HG02938 (cell line): Measurements from ENCODE around the gene ACP7.

Source experiments
- ATAC-seq: cut with Tn5 transposase; IDR thresholded peaks from one replicate; pipeline ENCODE4 v1.9.1; 2021; ENCODE audit warnings: mild to moderate bottlenecking, moderate library complexity; ENCODE audit not compliant: unreplicated experiment

Gene ACP7

DNA sequence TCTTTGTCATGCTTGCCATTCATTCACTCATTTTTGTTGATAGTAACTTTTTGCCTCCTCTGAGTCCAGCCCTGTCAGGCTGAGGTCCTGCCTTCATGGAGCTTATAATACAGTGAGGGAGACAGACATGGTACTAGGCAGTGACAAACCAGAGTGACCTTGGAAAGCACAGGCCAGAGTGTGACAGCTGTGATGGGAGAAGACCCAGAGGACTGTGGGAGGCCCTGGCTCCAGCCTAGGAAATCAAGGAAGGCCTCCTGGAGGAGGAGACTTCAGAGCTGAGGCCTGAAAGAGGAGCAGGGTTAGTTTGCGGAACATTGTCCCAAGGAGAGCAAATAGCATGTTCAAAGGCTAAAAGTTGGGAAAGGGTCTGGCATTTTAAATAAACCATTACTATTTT, 61.9 kb downstream of the ACP7 start:
- no peak for ATAC-seq

GRCh38 chr19:39146686-39147450, 62.7 kb downstream of the ACP7 start:
- ATAC-seq: no peak

- no peak for ATAC-seq
These were observed 63.3 kb downstream of the ACP7 start for GRCh38 chr19:39147480-39147879.

DNA sequence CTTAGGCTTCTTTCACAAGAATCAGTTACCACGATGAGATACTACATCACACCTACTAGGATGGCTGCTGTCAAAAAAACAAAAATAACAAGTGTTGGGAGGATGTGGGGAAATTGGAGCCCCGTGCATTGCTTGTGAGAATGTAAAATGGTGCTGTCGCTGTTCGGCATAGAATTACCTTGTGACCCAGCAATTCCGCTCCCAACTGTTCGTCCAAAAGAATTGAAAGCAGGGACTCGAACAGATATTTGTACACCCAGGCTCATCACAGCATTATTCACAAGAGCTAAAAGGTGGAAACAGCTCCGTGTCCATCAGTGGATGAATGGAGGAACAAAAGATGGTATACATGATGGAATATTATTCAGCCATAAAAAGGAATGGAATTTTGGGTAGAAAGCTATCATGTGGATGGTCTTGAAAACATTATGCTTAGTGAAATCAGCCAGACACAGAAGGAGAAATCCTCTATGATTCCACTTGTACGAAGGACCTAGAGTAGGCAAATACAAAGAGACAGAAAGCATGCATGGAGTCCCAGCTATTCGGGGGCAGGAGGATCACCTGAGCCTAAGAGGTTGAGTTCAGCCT, 64.9 kb downstream of the ACP7 start:
- ATAC-seq: no peak

GRCh38 chr19:39150235-39150634, 66.1 kb downstream of the ACP7 start:
- no peak for ATAC-seq

GRCh38 chr19:39150807-39151600, 66.8 kb downstream of the ACP7 start:
- no peak for ATAC-seq

- no peak for ATAC-seq
These were observed 67.9 kb downstream of the ACP7 start for GRCh38 chr19:39152066-39152465.

DNA sequence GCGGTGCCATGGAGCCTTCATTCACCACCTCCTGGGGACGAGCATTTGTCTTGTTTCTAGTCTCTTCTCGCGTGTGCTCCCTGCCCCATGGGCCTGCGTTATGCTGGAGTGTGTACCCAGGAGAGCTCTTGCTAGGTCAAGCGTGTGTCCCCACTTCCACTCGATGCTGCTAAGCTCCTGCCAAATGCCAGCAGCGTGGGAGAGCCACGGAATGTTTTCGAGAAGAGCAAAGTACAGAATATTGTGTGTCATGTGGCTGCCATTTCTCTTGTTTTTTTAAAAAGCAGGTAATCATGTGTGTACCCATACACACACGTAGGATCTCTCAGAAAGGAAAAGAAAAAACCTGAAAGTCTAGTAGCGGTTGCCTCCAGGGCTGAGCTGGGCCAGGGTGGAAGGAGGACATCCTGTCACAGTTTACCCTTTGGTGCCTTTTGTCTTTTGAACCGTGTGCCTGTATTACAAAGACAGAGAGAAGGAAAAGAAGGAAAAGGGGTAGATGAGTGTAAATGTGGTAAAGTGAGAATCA, 70.0 kb downstream of the ACP7 start:
- ATAC-seq: no peak

DNA sequence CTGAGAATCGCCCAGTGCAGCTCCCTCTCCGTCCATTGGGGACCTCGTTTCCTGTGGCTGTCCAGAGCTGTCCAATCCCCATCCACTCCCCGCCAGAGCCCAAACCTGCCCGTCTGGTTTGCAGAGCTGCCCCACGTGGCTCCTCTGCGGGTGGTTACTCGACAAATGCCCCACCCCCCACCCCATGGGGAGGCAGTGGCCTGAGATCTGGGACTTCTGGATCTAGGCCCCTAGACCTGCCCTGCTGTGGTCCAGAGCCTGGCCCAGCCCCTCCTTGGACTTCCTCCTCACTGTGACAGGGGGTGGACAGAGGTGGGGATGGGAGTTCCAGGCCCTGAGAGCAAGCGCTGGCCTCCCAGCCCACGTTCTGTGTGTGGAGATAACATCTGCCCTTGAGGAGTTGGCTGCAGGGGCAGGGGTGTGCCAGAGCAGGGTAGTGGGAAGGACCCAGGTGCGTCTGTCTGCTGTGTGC, 70.5 kb downstream of the ACP7 start:
- no peak for ATAC-seq

GRCh38 chr19:39155114-39155700, 71.0 kb downstream of the ACP7 start:
- no peak for ATAC-seq

DNA sequence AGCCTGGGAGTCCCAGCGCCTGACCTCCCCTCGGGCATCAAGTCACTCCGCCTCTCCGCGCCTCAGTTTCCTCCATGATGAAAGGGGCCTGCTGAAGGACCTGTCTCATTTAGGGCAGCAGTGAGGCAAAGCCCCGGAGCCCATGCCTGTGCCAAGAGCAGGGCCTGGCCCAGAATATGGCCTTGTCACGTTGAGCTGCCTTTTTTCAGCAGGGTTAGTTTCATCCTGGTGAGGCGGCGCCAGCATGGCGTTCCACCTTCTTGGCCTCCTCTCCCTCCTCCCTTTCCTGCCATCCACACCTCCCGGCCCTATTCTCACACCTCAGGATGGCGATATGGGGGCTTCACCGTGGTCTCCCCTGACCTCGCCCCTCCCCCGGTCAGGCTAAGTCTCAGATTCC, 71.6 kb downstream of the ACP7 start:
- ATAC-seq: no peak

GRCh38 chr19:39156326-39157230, 72.4 kb downstream of the ACP7 start:
- ATAC-seq: no peak

DNA sequence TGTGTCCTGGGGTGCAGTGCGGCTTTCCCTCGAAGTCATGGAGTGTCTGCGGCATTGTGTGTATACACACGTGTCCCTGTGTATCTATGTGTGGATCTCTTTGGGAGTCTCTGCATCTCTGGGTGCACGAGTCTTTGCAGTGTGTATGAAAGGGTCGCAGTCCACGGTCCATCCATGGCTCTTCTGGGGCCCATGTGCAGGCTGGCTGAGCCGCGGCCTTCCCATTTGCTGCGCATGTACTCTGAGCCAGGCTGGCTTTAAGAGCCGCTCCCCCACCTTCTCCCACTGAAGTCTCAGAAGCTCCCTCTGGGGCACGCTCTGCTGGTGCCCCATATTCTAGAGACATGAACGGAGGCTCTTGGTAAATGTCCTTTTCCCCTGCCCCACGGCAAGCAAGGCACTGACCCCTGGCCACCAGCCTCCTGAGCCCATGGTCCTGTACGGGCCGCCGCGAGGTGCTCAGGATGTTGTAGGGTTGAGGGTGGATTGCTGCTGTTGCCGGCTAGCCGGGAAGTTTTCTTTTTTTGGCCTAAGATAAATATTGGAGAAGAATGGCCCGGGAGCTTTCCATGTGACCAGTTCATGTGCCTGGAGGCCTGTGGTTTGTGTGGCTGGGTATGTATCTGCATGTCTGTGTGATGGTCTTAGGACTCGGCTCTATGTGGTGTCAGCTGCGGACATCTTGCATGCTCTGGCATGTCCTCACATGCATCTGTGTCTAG, 73.3 kb downstream of the ACP7 start:
- no peak for ATAC-seq

GRCh38 chr19:39157997-39158389, 73.8 kb downstream of the ACP7 start:
- ATAC-seq: no peak

- no peak for ATAC-seq
These were observed 74.6 kb downstream of the ACP7 start for GRCh38 chr19:39158646-39159260.

- no peak for ATAC-seq
These were observed 76.3 kb downstream of the ACP7 start for GRCh38 chr19:39160523-39160861.
